ENCODE measurements around the gene CHCT1. TPM values are rescaled to one million over a fixed set of nuclear protein-coding genes. Genes with fewer than 3 reads are reported as not detected.

Gene CHCT1
- 0.26 and 0.97 TPM in 2 replicates for total RNA-seq

GRCh38 chr17:60422162-60422665 lies at the start of gene CHCT1:
CHCT1 (plus strand) TSS chr17:60422489; CDS start chr17:60422593, 104 bp downstream.

GRCh38 chr17:60392042-60392844 lies 30.0 kb upstream of the CHCT1 start, which contains the start of gene USP32:
USP32 (minus strand) TSS chr17:60392133; CDS start chr17:60391939, 194 bp downstream.

Other genes with a start within 250 kb of the CHCT1 start
- 64.9 and 70.6 TPM in 2 replicates for gene USP32, start 30.4 kb upstream of the CHCT1 start, total RNA-seq
- gene APPBP2, start 103.8 kb downstream of the CHCT1 start, total RNA-seq, result 60.3 and 60.5 TPM in 2 replicates
- 8.6 and 12.5 TPM in 2 replicates for gene PPM1D, start 177.7 kb downstream of the CHCT1 start, total RNA-seq

Measured in articular chondrocyte of knee joint (primary cell).